ENCODE measurements around the gene COL12A1. TPM values are rescaled to one million over a fixed set of nuclear protein-coding genes. Genes with fewer than 3 reads are reported as not detected.

Gene COL12A1
- polyA plus RNA-seq, 1 donor (not counting 4 experiments of a cell fraction or from before 2014, with no cell fraction given): 96.9 TPM

DNA sequence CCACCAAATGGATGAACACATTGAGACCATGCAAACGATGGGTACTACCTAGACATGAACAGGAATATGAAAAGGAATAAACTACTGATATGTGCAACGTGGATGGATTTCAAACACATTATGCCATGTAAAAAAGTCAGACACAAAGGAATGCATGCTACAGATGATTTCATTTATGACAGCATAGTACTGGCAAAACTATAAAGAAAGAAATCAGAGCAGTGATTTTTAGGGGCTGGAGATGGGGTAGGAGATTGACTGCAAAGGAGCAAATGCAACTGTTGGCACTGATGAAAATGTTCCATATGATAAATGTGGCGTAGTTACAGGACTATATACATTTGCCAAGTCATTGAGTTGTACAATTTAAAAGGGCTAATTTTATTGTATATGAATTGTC, 13.4 kb upstream of the COL12A1 start:
- no peak for FAIRE-seq
- no peaks in the 10 kb centered on the region for H3K79me2 ChIP-seq (ENCODE audit: control insufficient read depth, insufficient read depth, low read length)
- no peaks in the 10 kb centered on the region for H3K27me3 ChIP-seq (ENCODE audit: control insufficient read depth, extremely low read depth, insufficient read depth, low read length)
- H3K4me2 ChIP-seq (ENCODE audit: control insufficient read depth, extremely low read depth, insufficient read depth, low read depth, low read length): no peak overlapping the region
- no peaks in the 10 kb centered on the region for H4K20me1 ChIP-seq (ENCODE audit: control insufficient read depth, extremely low read depth, insufficient read depth, low read length)
- dilution Hi-C loops (cut with MboI; ENCODE audit: extremely low pct_ligation_motif_present, low sequenced_read_pairs): no loop called here
- H3K9me3 ChIP-seq (ENCODE audit: control insufficient read depth, low read depth, low read length): no peaks in the 10 kb centered on the region
- H3K9ac ChIP-seq (ENCODE audit: control insufficient read depth, extremely low read depth, insufficient read depth, low read length): no peak overlapping the region
- H3K27ac ChIP-seq (ENCODE audit: control insufficient read depth, insufficient read depth, low read length): no peak overlapping the region
- peaks cover 9% of the 10 kb centered on the region for H3K4me1 ChIP-seq (ENCODE audit: control insufficient read depth, extremely low read depth, insufficient read depth, low read length)
- no peaks in the 10 kb centered on the region for H3K36me3 ChIP-seq (ENCODE audit: control insufficient read depth in 2 of 2, extremely low read depth in 1 of 2, insufficient read depth in 2 of 2, low read length in 2 of 2)
- no peak overlapping the region for H2AFZ ChIP-seq (ENCODE audit: control insufficient read depth, low read length)
- H3K4me3 ChIP-seq (ENCODE audit: control insufficient read depth in 2 of 3, extremely low read depth in 1 of 3, insufficient read depth in 2 of 3, low read depth in 1 of 3, low read length in 3 of 3): no peak overlapping the region
- H3K9me1 ChIP-seq (ENCODE audit: control insufficient read depth, extremely low read depth, insufficient read depth, low read length): no peaks in the 10 kb centered on the region
- TF ChIP-seq EZH2 (IDR thresholded peaks at IDR 0.05; ENCODE audit: low read length) (no peak), CTCF (optimal IDR thresholded peaks at IDR 0.05 in 1 of 3, IDR thresholded peaks at IDR 0.05 in 1 of 3, conservative IDR thresholded peaks at IDR 0.05 in 1 of 3; ENCODE audit: extremely low read depth in 1 of 3, insufficient read depth in 2 of 3, low read length in 3 of 3) (no peak)
- no peak for DNase-seq (ENCODE audit: low read depth, low spot score)

GRCh38 chr6:75217193-75217592, 11.3 kb upstream of the COL12A1 start:
- no peak overlapping the region for H3K4me2 ChIP-seq (ENCODE audit: control insufficient read depth, extremely low read depth, insufficient read depth, low read depth, low read length)
- H2AFZ ChIP-seq (ENCODE audit: control insufficient read depth, low read length): peak overlapping the region; percentile 4
- dilution Hi-C loops (cut with MboI; ENCODE audit: extremely low pct_ligation_motif_present, low sequenced_read_pairs): no loop called here
- no peak overlapping the region for H3K27ac ChIP-seq (ENCODE audit: control insufficient read depth, insufficient read depth, low read length)
- peaks cover 9% of the 10 kb centered on the region for H3K4me1 ChIP-seq (ENCODE audit: control insufficient read depth, extremely low read depth, insufficient read depth, low read length)
- no peaks in the 10 kb centered on the region for H3K9me1 ChIP-seq (ENCODE audit: control insufficient read depth, extremely low read depth, insufficient read depth, low read length)
- no peaks in the 10 kb centered on the region for H3K27me3 ChIP-seq (ENCODE audit: control insufficient read depth, extremely low read depth, insufficient read depth, low read length)
- no peak overlapping the region for H3K4me3 ChIP-seq (ENCODE audit: control insufficient read depth in 2 of 3, extremely low read depth in 1 of 3, insufficient read depth in 2 of 3, low read depth in 1 of 3, low read length in 3 of 3)
- FAIRE-seq (peak; percentile 17), DNase-seq (ENCODE audit: low read depth, low spot score) (no peak)
- H3K9ac ChIP-seq (ENCODE audit: control insufficient read depth, extremely low read depth, insufficient read depth, low read length): no peak overlapping the region
- no peak for TF ChIP-seq CTCF (optimal IDR thresholded peaks at IDR 0.05 in 1 of 3, IDR thresholded peaks at IDR 0.05 in 1 of 3, conservative IDR thresholded peaks at IDR 0.05 in 1 of 3; ENCODE audit: extremely low read depth in 1 of 3, insufficient read depth in 2 of 3, low read length in 3 of 3)
- no peak for TF ChIP-seq EZH2 (IDR thresholded peaks at IDR 0.05; ENCODE audit: low read length)
- H3K9me3 ChIP-seq (ENCODE audit: control insufficient read depth, low read depth, low read length): no peaks in the 10 kb centered on the region
- H3K36me3 ChIP-seq (ENCODE audit: control insufficient read depth in 2 of 2, extremely low read depth in 1 of 2, insufficient read depth in 2 of 2, low read length in 2 of 2): no peaks in the 10 kb centered on the region
- H3K79me2 ChIP-seq (ENCODE audit: control insufficient read depth, insufficient read depth, low read length): no peaks in the 10 kb centered on the region
- no peaks in the 10 kb centered on the region for H4K20me1 ChIP-seq (ENCODE audit: control insufficient read depth, extremely low read depth, insufficient read depth, low read length)

Data from keratinocyte (primary cell).